Astrocyte of the cerebellum (primary cell): Measurements from ENCODE around the gene PNISR.
"Not testable (repeated sequence)": the region's sequence is repeated elsewhere in the genome, so short reads cannot be mapped to it uniquely, and the experiment has no call there.

Source experiments
- DNase-seq: peaks from one replicate; pipeline ENCODE4 v3.0.0-alpha.2; 2011; ENCODE audit warnings: low read depth
- H3K4me3 ChIP-seq: 2 replicates; pipeline ENCODE4 v1.5.1; 2011; ENCODE audit warnings: mild to moderate bottlenecking, low read depth, low read length, moderate library complexity
- in situ Hi-C: cut with HindIII; loops from 2 replicates; pipeline ENCODE4 v1.10.0; 2017; ENCODE audit warnings: low sequenced_read_pairs
- TF ChIP-seq, protein P1 (sequence below): IDR thresholded peaks from 2 replicates; pipeline ENCODE4 v1.5.1; 2012; ENCODE audit warnings: low read length, low read depth, moderate library complexity, mild to moderate bottlenecking; ENCODE audit errors: missing control alignments

The PNISR gene, protein sequence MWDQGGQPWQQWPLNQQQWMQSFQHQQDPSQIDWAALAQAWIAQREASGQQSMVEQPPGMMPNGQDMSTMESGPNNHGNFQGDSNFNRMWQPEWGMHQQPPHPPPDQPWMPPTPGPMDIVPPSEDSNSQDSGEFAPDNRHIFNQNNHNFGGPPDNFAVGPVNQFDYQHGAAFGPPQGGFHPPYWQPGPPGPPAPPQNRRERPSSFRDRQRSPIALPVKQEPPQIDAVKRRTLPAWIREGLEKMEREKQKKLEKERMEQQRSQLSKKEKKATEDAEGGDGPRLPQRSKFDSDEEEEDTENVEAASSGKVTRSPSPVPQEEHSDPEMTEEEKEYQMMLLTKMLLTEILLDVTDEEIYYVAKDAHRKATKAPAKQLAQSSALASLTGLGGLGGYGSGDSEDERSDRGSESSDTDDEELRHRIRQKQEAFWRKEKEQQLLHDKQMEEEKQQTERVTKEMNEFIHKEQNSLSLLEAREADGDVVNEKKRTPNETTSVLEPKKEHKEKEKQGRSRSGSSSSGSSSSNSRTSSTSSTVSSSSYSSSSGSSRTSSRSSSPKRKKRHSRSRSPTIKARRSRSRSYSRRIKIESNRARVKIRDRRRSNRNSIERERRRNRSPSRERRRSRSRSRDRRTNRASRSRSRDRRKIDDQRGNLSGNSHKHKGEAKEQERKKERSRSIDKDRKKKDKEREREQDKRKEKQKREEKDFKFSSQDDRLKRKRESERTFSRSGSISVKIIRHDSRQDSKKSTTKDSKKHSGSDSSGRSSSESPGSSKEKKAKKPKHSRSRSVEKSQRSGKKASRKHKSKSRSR

DNA sequence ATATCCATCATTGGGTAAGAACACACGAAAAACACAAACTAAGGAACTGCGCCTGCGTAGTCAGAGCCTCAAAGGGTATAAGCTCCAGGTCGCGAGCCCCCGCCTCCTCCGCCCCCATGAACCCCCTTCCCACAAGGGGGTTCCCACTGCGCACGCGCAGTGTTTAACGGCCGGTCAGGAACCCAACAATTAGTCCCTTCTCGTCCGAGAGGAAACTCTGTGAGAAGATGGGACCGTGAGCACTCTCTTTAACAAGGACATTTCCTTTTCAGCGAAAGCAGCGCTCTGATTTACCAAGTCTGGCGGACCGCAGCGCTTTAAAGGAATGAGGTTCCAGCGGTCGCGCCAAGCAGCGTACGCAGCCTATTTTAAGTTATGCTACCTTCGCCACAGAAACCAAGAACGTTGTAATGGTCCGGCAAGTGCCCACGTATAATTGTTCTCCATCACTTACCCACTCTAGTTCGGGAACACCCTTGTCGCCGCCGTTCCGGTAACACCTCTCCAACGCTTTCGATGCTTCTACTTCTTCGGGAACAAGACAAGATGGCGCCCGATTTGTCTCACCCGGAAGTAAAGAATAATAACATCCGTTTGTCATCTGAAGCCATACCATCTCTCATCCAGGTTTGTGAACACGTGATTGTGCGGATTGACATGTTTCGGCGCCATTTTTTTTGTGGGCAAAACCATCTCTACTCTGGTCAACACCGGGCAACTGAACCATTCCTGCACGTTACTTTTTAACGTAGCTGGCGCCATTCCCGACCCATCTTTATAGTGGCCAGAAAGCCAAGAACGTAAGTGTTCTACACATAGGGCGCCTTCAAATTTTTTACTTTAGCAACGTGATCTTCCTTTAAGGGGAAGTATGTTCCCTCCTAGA, at the start of gene PNISR:
Gene PNISR (minus strand): TSS at position 548 of the 886 bp plus-strand sequence. CDS start 10,649 bp downstream, outside the sequence.
- H3K4me3 ChIP-seq, result peak within 1 kb of the TSS; percentile 94
- TF ChIP-seq, protein P1, sequence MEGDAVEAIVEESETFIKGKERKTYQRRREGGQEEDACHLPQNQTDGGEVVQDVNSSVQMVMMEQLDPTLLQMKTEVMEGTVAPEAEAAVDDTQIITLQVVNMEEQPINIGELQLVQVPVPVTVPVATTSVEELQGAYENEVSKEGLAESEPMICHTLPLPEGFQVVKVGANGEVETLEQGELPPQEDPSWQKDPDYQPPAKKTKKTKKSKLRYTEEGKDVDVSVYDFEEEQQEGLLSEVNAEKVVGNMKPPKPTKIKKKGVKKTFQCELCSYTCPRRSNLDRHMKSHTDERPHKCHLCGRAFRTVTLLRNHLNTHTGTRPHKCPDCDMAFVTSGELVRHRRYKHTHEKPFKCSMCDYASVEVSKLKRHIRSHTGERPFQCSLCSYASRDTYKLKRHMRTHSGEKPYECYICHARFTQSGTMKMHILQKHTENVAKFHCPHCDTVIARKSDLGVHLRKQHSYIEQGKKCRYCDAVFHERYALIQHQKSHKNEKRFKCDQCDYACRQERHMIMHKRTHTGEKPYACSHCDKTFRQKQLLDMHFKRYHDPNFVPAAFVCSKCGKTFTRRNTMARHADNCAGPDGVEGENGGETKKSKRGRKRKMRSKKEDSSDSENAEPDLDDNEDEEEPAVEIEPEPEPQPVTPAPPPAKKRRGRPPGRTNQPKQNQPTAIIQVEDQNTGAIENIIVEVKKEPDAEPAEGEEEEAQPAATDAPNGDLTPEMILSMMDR, result no peak
- peak; percentile 99 for DNase-seq
- in situ Hi-C loops, result loop anchor here (5.0 kb wide), 1 partner anchor 87 kb away; no protein-coding TSS in a partner anchor

DNA sequence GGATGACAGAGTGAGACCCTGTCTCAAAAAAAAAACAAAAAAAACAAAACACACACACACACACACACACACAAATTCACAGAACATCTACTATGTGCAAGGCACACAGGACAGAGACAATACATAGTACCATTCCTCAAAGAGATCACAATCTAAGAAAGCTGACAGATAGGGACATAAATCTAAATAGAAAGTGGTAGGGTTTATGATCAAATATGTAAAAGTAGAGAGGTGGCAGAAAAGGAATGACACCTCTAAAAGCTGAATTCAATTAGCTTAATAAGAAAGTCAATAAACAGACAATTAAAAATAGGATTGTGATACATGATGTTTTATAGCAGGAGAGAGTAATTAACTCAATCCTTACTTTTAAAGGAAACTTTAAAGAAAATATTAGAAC, 48.6 kb upstream of the PNISR start:
- no peak for DNase-seq
- in situ Hi-C loops, result no loop called here
- TF ChIP-seq, protein P1, result no peak
- no peak overlapping the region for H3K4me3 ChIP-seq

- in situ Hi-C loops, result no loop called here
- H3K4me3 ChIP-seq, result no peak overlapping the region
- no peak for DNase-seq
- TF ChIP-seq, protein P1, result no peak
Measured at GRCh38 chr6:99471638-99472037, 46.5 kb upstream of the PNISR start.

DNA sequence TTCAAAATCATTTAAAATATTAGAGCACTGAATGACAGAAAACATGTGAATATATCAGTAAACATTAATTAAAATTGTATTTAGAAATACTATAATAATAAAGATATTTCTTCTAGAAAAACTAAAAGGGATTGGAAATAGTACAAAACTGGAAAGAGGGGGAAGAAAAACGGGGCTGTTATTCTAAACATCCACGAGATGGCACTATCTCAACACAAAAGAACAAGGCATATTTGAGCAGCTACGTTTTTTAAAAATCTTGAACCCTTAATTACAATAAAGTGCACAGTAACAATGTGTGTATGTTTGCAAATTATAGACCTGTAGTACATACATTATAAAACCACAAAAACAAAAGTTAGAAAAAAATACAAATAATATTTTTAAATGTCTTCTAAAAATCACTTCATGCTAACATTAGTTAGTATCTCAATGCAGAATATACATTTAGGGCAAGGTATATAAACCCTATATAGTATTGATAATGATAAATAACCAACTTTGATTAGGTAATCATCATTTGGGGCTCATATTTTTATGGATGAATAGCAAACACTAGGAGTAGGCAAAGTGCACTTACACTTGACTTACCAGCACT, 42.5 kb upstream of the PNISR start:
- in situ Hi-C loops, result no loop called here
- TF ChIP-seq, protein P1, result peak; percentile 64
- DNase-seq, result no peak

GRCh38 chr6:99459133-99459532, 34.0 kb upstream of the PNISR start:
- DNase-seq, in situ Hi-C loops, H3K4me3 ChIP-seq: not testable (repeated sequence)

More for the DNA sequence above, 42.5 kb upstream of the PNISR start:
- H3K4me3 ChIP-seq, result no peak overlapping the region

GRCh38 chr6:99458319-99458718, 33.2 kb upstream of the PNISR start:
- H3K4me3 ChIP-seq, result no peak overlapping the region
- in situ Hi-C loops, result no loop called here
- DNase-seq, result no peak
- TF ChIP-seq, protein P1, result peak; percentile 10
